Hepatocyte (in vitro differentiated cells): Measurements from ENCODE around the gene PLXNC1. TPM values are rescaled to one million over a fixed set of nuclear protein-coding genes. Genes with fewer than 3 reads are reported as not detected.

ENCODE experiments used
- DNase-seq: peaks from one replicate; pipeline ENCODE4 v3.0.0-alpha.2; 2016; ENCODE audit warnings: low spot score
- H2AFZ ChIP-seq: fragments of 200-600 bp; sonication (generic); 2 replicates; pipeline ENCODE4 v1.6.0; 2016; ENCODE audit warnings: antibody characterized with exemption, mild to moderate bottlenecking
- H3K27ac ChIP-seq: fragments of 200-600 bp; sonication (generic); 2 replicates; pipeline ENCODE4 v1.5.1; 2016; ENCODE audit warnings: mild to moderate bottlenecking
- H3K27me3 ChIP-seq: fragments of 200-600 bp; sonication (generic); 2 replicates; pipeline ENCODE4 v1.6.1; 2016
- H3K36me3 ChIP-seq: fragments of 200-600 bp; sonication (generic); replicated peaks from 2 replicates; pipeline ENCODE4 v1.5.1; 2016; ENCODE audit warnings: low read depth; ENCODE audit not compliant: insufficient read depth
- H3K4me1 ChIP-seq: fragments of 200-600 bp; sonication (generic); 2 replicates; pipeline ENCODE4 v1.5.1; 2016; ENCODE audit warnings: mild to moderate bottlenecking, moderate library complexity; ENCODE audit not compliant: insufficient read depth
- H3K4me2 ChIP-seq: fragments of 200-600 bp; sonication (generic); 2 replicates; pipeline ENCODE4 v1.6.0; 2016
- H3K4me3 ChIP-seq: fragments of 200-600 bp; sonication (generic); 2 replicates; pipeline ENCODE4 v1.5.1; 2016; ENCODE audit warnings: mild to moderate bottlenecking
- H3K79me2 ChIP-seq: fragments of 200-600 bp; sonication (generic); 2 replicates; pipeline ENCODE4 v1.6.0; 2017; ENCODE audit warnings: mild to moderate bottlenecking
- H3K9me2 ChIP-seq: fragments of 200-600 bp; sonication (generic); replicated peaks from 2 replicates; pipeline ENCODE4 v1.6.0; 2017; ENCODE audit warnings: mild to moderate bottlenecking; ENCODE audit not compliant: insufficient read depth
- H3K9me3 ChIP-seq: fragments of 200-600 bp; sonication (generic); 2 replicates; pipeline ENCODE4 v1.5.1; 2016; ENCODE audit warnings: low read depth, mild to moderate bottlenecking
- H4K20me1 ChIP-seq: fragments of 200-600 bp; sonication (generic); 2 replicates; pipeline ENCODE4 v1.6.0; 2016; ENCODE audit warnings: mild to moderate bottlenecking; ENCODE audit not compliant: insufficient read depth, poor library complexity, severe bottlenecking
- EZH2 ChIP-seq: fragments of 200-600 bp; sonication (generic); IDR thresholded peaks from 2 replicates; pipeline ENCODE4 v1.6.1; 2016; ENCODE audit warnings: antibody characterized with exemption, mild to moderate bottlenecking, borderline replicate concordance
- EZH2phosphoT487 ChIP-seq: fragments of 200-600 bp; sonication (generic); IDR thresholded peaks from one replicate; pipeline ENCODE4 v1.6.1; 2018; ENCODE audit warnings: antibody characterized with exemption, mild to moderate bottlenecking, low read depth, moderate library complexity; ENCODE audit not compliant: unreplicated experiment, severe bottlenecking
- WGBS: methylation state at CpG from one replicate; pipeline ENCODE4 v1.1.6; 2016; ENCODE audit warnings: low lambda C conversion rate; ENCODE audit errors: missing lambda C conversion rate; 5-methylcytosine and 5-hydroxymethylcytosine counted together
- polyA plus RNA-seq: library from polyadenylated mRNA; unstranded; fragments of >200 nt; fragmentation: Nextera tagmentation; extraction: Ambion mirVana; gene quantifications from 2 replicates; pipeline ENCODE4 v1.2.1, GENCODE V29; 2016
- total RNA-seq: library from RNA; depleted of rRNA; stranded (reverse); fragments of >200 nt; gene quantifications from 2 replicates; pipeline ENCODE4 v1.2.3, GENCODE V29; 2014
- TF ChIP-seq, protein P1 (sequence below): fragments of 200-600 bp; sonication (generic); IDR thresholded peaks from 2 replicates; pipeline ENCODE4 v1.5.1; 2016; ENCODE audit warnings: antibody characterized with exemption, mild to moderate bottlenecking; ENCODE audit not compliant: poor library complexity

PLXNC1 gene
- total and polyA plus RNA-seq, 2 experiments from 2014 or later: 6.7 to 23.2 TPM

DNA sequence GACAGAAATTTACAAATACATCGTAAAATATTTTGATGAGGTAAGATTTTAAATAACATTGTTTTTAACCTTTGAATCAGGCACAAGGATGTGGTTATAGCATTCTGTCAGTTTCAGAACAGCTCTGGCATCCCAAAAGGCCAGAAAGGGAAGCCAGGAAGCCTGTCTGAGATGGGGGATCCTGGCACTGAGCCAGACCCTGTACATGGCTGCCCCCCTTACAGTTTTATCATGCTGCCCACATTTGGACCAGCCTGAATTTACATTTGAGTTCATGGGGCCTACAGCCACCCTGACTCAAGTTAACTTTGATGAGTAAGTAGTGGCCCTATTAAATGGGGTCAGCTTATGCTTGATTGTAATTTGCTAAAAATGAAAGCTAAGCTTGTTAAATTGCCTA lies 155.6 kb downstream of the PLXNC1 start:
- H3K27ac ChIP-seq: no peak overlapping the region
- no peaks in the 10 kb centered on the region for H3K27me3 ChIP-seq
- no peak overlapping the region for H3K4me2 ChIP-seq
- WGBS: 100% methylated on average over 1 of the region's 1 CpG
- H3K4me1 ChIP-seq: no peaks in the 10 kb centered on the region
- no peak for TF ChIP-seq EZH2phosphoT487
- TF ChIP-seq, protein P1, sequence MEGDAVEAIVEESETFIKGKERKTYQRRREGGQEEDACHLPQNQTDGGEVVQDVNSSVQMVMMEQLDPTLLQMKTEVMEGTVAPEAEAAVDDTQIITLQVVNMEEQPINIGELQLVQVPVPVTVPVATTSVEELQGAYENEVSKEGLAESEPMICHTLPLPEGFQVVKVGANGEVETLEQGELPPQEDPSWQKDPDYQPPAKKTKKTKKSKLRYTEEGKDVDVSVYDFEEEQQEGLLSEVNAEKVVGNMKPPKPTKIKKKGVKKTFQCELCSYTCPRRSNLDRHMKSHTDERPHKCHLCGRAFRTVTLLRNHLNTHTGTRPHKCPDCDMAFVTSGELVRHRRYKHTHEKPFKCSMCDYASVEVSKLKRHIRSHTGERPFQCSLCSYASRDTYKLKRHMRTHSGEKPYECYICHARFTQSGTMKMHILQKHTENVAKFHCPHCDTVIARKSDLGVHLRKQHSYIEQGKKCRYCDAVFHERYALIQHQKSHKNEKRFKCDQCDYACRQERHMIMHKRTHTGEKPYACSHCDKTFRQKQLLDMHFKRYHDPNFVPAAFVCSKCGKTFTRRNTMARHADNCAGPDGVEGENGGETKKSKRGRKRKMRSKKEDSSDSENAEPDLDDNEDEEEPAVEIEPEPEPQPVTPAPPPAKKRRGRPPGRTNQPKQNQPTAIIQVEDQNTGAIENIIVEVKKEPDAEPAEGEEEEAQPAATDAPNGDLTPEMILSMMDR: no peak
- TF ChIP-seq EZH2: no peak
- no peaks in the 10 kb centered on the region for H3K79me2 ChIP-seq
- no peak overlapping the region for H3K4me3 ChIP-seq
- H3K9me2 ChIP-seq: no peaks in the 10 kb centered on the region
- H2AFZ ChIP-seq: no peak overlapping the region
- no peak for DNase-seq
- H3K9me3 ChIP-seq: no peaks in the 10 kb centered on the region
- no peaks in the 10 kb centered on the region for H4K20me1 ChIP-seq
- peaks cover 2% of the 10 kb centered on the region for H3K36me3 ChIP-seq

DNA sequence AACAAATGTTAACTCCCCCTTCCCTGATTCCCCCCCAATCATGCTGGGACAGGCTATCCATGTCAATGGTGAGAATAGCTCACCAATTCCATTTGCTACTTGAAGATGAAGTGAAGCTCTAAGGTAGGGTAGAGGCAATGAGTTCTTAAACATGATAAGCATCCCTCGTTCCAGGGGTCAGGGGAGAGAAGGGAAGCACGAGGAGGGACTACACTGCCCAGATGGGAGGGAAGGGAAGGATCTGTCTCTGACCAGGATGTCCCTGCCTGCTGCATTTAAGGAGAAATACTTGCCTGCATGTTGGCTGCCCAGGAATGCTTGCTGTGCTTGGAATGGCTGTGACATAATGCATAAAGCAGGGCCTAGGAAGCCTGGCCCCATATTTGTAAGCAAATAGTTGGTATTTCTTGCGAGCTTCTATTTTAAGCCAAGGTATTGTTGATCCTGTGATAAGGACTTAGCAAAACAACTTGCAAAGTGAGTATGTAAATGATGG lies 156.2 kb downstream of the PLXNC1 start:
- Histone ChIP-seq H2AFZ (no peak overlapping the region), H3K36me3 (peaks cover 2% of the 10 kb centered on the region), H3K4me1 (no peaks in the 10 kb centered on the region), H4K20me1 (no peaks in the 10 kb centered on the region), H3K4me2 (no peak overlapping the region), H3K4me3 (no peak overlapping the region), H3K27me3 (no peaks in the 10 kb centered on the region), H3K9me3 (no peaks in the 10 kb centered on the region), H3K9me2 (no peaks in the 10 kb centered on the region), H3K79me2 (no peaks in the 10 kb centered on the region), H3K27ac (no peak overlapping the region)
- no peak for TF ChIP-seq EZH2
- no peak for TF ChIP-seq EZH2phosphoT487
- TF ChIP-seq, protein P1: no peak
- 61% methylated on average over 3 of the region's 3 CpGs for WGBS
- DNase-seq: no peak

DNA sequence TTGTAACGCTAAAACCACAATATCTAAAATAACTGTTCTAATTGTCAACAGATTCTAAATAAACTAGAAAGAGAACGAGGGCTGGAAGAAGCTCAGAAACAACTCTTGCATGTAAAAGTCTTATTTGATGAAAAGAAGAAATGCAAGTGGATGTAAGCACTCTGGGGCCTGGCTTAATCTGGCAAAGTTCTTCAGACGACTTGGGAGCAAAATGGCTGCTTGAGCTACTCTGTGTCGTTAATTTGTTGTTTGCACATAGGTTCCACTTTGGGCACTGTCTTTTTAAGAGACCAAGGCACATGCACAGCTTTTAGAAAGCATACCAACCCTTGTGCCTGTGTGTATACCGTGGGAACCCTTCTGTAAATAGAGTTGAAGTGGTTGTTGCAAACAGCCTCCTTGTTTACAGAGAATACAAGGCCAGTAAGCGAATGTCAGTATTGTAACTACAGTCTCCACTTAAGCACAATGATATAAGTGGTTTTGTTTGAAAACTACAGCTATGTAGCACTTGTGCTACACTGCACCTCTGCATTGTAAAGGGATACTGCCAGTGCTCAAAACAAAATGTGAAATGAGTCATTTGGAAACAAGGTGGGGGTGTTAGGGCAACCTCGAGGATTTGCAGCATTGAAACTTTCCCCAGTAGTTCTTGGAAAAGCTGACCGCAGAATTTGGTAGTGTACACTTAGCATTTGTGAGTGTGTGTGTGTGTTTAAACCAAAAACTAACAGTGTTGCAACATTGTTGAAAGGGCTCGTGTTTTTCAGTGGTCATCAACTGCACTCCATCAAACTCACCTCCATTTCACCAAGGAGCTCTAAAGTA lies 157.0 kb downstream of the PLXNC1 start:
- 55% methylated on average over 9 of the region's 9 CpGs for WGBS
- Histone ChIP-seq H2AFZ (no peak overlapping the region), H3K9me2 (no peaks in the 10 kb centered on the region), H3K4me1 (no peaks in the 10 kb centered on the region), H3K4me2 (no peak overlapping the region), H3K27ac (peak overlapping the region; percentile 26), H3K9me3 (no peaks in the 10 kb centered on the region), H4K20me1 (no peaks in the 10 kb centered on the region), H3K4me3 (no peak overlapping the region), H3K27me3 (no peaks in the 10 kb centered on the region), H3K36me3 (peaks cover 2% of the 10 kb centered on the region), H3K79me2 (no peaks in the 10 kb centered on the region)
- no peak for DNase-seq
- TF ChIP-seq EZH2 (no peak), EZH2phosphoT487 (no peak)
- TF ChIP-seq, protein P1: no peak
